NCI-H2107 (cell line): ENCODE data around the gene MISP.
A peak's percentile ranks its signal among the peaks of the same experiment; 100 is the strongest.

Experiments used
- DNase-seq: peaks from one replicate; lab custom pipeline; 2025; lab: John Stamatoyannopoulos, UW

The MISP gene

GRCh38 chr19:776549-776948 is 25.6 kb downstream of the MISP start:
- no peak for DNase-seq

DNA sequence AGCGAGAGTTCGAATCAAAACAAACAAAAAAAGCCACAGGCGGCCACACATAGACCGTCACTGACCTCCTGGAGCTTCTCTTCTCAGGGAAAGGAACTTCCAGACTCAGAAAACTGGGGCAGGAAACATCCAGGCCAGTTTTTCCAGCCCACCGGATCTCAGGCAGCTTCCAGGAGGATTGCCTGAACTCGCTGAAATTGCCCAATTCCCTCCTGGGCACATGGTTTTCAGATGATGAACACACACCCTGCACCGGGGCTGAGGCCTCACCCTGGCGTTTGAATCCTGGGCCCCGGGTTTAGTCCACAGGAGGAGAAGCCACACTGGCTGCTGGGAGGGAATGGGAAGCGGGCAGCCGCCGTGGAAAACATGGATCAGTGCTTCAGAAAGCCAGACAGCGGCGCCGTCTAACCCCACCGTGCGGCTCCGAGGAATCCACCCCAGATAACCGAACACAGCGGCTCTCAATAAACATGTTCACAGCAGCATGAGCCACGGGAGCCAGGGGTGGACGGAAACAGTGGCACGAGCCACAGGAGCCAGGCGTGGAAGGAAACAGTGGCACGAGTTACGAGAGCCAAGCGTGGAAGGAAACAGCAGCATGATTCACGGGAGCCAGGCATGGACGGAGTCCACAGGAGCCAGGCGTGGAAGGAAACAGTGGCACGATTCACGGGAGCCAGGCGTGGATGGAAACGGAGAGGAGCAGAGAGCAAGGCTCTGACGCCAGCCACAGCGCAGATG is 28.2 kb downstream of the MISP start:
- DNase-seq, result no peak

GRCh38 chr19:780935-781334 is 30.0 kb downstream of the MISP start:
- DNase-seq, result no peak

GRCh38 chr19:781800-782184 is 30.9 kb downstream of the MISP start:
- DNase-seq, result no peak

DNA sequence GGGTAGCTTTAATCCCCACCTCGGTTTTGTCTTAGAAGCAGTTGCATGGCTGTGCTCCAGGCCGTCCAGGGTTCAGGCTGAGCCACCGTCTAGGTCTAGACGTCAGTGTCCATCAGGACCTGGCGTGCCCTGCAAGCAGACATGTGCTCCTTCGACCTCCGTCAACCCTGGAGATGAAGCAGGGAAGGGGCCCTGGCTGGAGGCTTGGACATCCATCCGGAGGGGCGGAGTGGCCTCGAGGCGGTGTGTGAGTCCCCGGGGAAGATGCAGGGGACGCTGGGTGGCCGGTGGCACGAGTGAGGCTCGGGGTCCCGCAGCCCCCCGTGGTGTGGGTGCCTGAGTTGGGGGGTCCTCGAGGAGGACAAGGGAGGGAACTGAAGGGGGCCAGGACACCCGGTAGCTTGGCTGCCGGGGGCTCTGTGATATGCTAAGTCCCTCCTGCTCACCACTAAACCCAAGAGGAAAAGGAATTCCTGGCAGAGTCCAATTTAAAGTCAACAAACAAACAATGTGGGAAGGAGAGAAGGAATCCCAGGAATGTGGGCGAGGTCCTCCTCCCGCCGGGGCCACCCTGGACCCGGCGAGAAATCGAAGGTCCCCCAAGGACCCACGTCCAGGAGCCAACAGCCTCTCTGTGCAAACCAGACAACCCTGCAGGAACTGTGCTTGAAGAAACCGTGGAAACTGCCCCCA is 31.4 kb downstream of the MISP start:
- DNase-seq, result no peak

DNA sequence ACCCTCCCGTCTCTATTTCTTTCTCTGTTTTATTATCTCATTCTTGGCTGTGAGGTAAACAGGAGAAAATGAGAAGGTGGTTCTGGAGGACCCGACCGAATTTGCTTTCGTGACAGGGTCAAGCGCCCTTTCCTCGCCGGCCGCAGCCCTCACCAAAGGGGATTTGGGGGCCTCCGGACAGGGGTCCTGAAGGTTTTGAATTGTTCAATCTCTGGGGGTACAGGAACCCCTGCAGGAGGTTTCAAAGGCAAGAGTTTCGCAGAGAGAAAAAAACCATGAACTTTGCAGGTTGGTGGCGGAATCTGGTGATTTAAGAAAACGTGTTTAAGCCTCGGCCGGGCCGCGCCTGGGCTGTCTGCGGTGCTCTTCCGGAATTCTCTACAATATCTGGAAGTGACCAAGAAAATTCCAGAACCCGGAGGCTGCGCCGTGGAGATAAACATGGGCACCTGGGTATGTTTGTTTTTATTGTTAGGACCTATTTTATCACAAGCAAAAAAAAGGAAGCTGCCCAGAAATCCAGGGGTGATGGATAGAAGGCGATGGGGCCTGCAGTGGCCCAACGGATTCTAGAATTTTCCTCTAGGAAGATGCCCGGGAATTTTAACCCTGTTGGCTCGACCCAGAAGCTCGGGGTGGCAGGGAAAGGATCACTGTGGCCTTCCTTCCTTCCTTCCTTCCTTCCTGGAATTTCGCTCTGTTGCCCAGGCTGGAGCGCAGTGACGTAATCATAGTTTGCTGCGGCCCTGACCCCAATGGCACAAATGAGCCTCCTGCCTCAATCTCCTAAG is 32.2 kb downstream of the MISP start:
- DNase-seq, result no peak

DNA sequence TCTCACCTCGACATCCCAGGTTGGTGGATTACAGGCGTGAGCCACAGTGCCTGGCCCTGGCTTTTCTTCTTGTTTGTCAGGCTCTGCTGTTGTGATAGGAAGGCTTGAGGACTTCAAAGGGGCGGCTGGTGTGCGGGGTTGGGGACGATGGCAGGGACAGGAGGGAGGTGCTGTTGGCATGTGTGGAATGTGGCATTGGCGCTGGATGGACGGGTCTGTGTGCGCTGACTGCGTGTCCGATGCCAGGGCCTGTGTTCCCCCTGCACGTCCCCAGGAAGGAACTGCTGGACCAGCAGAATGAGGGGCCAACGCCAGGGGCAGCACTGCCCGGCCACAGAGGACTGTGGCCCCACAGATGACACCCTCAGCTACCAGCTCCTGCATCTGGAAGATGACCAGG is 33.6 kb downstream of the MISP start:
- no peak for DNase-seq

DNA sequence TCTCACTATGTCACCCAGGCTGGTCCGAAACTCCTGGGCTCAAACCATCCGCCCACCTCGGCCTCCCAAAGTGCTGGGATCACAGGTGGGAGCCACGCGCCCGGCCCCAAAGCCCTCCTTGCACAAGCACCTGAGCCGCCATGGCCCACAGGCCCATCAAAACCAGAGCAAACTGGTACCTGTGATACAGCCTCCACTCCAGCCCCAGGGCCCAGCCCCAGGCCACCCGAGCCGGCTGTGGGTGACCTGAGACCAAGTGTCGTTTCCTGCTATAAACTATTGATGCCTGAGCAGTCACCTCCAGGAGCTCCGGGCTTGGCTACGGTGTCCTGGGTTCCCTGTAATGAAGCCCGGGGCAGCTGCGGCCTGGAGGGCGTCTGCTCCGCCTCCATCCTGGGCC is 36.6 kb downstream of the MISP start:
- DNase-seq, result no peak

- no peak for DNase-seq
These were observed 37.7 kb downstream of the MISP start for GRCh38 chr19:788686-788982.

DNA sequence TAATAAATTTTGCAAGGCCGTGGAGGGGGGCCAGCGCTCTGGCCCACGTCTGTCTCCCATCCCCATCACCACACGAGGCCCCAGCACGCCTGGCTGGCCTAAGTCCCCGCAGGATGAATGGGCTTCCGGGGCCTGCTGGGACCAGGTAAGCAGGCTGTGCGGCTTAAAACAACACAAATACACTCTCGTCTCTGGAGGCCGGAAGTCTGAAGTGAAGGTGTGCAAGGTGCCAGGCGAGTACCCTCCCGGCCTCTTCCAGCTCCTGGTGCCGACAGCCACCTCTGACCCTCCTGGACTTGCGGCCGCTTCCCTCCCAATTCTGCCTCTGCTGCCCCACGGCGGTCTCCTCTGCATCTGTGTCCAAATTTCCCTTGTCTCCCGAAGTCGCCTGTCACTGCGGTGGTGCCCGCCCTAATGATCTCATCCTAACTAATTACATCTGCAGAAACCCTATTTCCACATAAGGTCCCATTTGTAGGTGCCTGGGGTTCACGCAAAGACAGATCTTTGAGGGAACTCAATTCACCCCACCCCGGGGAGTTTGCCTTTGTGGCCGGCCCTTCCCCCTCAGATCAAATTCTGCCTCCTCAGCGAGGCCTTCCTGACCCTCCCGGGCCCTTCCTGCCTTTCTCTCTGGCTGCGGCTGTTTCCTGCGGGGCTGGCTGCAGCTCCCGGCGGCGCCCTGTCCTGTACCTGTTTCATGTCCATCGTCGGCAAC is 38.2 kb downstream of the MISP start:
- DNase-seq, result no peak

DNA sequence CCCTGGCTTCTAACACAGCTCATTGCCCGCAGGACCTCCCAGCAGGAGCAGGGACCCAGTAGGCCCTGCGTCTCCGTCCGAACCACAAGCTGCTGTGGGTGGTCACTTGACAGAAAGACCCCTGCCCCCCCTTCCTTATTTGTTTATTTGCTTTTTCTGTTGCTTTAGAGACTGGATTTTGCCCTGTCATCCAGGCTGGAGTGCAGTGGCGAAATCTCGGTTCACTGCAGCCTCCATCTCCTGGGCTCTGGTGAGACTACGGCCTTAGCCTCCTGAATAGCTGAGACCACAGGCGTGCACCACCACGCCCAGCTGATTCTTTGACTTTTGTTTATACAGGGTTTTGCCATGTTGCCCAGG is 38.8 kb downstream of the MISP start:
- no peak for DNase-seq

DNA sequence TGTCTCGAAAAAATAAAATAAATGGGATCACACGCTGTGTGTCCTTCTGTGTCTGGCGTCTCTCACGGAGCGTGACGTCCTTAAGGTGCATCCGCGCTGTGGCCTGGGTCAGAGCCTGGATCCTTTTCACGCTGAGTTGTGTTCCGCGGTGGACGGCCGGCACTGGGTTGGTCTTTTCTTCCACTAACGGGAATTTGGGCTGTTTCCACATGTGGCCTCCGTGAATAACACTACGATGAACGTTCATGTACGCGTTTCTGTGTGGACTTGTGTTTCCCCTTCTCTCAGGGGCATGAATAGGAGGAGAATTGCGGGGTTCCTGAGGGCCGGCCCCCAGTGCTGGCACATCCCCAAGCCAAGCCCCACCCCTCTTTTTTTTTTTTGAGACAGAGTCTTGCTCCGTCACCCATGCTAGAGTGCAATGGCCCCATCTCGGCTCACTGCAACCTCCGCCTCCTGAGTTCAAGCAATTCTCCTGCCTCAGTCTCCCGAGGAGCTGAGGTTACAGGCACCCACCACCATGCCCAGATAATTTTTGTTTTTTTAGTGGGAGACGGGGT is 40.2 kb downstream of the MISP start:
- DNase-seq, result no peak

- DNase-seq, result no peak
These were observed 40.8 kb downstream of the MISP start for GRCh38 chr19:791567-792305.

- no peak for DNase-seq
These were observed 41.5 kb downstream of the MISP start for GRCh38 chr19:792306-792885.

GRCh38 chr19:793806-794205 is 42.9 kb downstream of the MISP start:
- no peak for DNase-seq

- no peak for DNase-seq
These were observed 44.2 kb downstream of the MISP start for GRCh38 chr19:795073-795611.

GRCh38 chr19:795691-796581 is 45.0 kb downstream of the MISP start:
- no peak for DNase-seq

DNA sequence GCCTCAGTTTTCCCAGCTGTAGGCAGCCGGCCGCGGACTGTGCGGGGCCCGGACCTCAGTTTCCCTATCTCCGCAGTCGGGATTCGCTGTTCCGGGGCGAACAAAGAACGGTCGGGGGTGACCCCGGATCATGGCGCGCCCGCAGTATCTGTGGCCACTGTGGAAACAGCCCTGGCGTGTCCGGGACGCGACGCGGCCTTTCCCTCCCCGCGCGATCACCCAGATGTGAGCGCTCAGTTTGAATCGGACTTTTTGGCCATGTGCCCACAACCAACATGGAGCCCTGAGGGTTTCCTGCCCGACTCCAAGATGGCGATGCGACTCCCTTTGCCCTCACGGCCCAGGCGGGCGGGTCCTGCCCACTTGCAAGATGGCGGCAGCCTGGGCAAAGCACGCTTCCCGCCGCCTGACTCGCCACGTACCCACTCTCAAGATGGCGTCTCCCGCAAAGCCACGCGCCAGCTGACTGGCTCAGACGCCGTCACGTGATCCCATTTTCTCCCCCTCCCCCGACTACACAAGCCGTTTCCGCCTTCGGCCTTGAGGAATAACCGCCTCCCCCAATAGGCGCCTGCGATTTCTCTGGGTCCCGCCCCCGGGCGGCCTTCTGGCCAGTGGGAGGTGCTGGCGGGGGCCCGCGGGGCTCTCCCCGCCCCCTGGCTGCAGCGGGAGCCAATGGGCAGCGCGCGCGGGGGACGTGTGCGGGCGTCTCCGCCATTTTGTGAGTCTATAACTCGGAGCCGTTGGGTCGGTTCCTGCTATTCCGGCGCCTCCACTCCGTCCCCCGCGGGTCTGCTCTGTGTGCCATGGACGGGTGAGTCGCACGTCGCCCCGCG is 46.0 kb downstream of the MISP start, which contains the start of gene PTBP1:
PTBP1 (plus strand) TSS at position 761 of the 836 bp plus-strand sequence; CDS start at position 807, 46 bp downstream.
- DNase-seq, result peak; percentile 98
